Right lobe of liver (tissue), 6 donors: Measurements from ENCODE around the gene CPED1. TPM values are rescaled to one million over a fixed set of nuclear protein-coding genes. Genes with fewer than 3 reads are reported as not detected.
"Not testable (repeated sequence)": the region's sequence is repeated elsewhere in the genome, so short reads cannot be mapped to it uniquely, and the experiment has no call there.

Experiments
- ATAC-seq, 4 donors: fragments of 200-7000 bp; cut with Tn5 transposase; one replicate each; pipeline ENCODE4 v1.9.1; 2020; ENCODE audit warnings: mild to moderate bottlenecking in 4 of 4, moderate library complexity in 4 of 4
- DNase-seq, 3 donors: peaks; one replicate each; pipeline ENCODE4 v3.0.0-alpha.2; 2020
- H3K27ac ChIP-seq, 3 donors: fragments of 200-600 bp; one replicate each; pipeline ENCODE4 v1.8.0; 2022
- H3K27me3 ChIP-seq, 2 donors: fragments of 200-600 bp; one replicate each; pipeline ENCODE4 v1.8.0; 2022
- H3K36me3 ChIP-seq, 4 donors: fragments of 200-600 bp; sonication (generic) in 1 of 4; one replicate each; pipeline versions ENCODE4 v1.5.1 to v1.8.0; 2017 to 2022; ENCODE audit warnings: control low read depth in 1 of 4
- H3K4me1 ChIP-seq, 4 donors: fragments of 200-600 bp; sonication (generic) in 1 of 4; one replicate each; pipeline versions ENCODE4 v1.5.1 to v1.8.0; 2017 to 2022; ENCODE audit warnings: control low read depth in 1 of 4
- H3K4me3 ChIP-seq, 3 donors: fragments of 200-600 bp; one replicate each; pipeline ENCODE4 v1.8.0; 2022
- H3K9me3 ChIP-seq, 4 donors: fragments of 200-600 bp; sonication (generic) in 1 of 4; one replicate each; pipeline versions ENCODE4 v1.5.1 to v1.8.0; 2017 to 2022; ENCODE audit warnings: control low read depth in 1 of 4
- POLR2A ChIP-seq: fragments of 450-650 bp; IDR thresholded peaks from one replicate; pipeline ENCODE4 v1.6.1; 2017; ENCODE audit warnings: antibody characterized with exemption, mild to moderate bottlenecking
- WGBS: methylation state at CpG from one replicate; pipeline ENCODE4 v1.1.6; 2018; ENCODE audit warnings: low coverage, low lambda C conversion rate; ENCODE audit not compliant: insufficient coverage; ENCODE audit errors: missing lambda C conversion rate; 5-methylcytosine and 5-hydroxymethylcytosine counted together
- intact Hi-C, 2 donors: fragments of 100-400 bp; cut with DNase I; formaldehyde crosslinking; loops; one replicate each; pipeline versions ENCODE4 v1.11.2 to v1.14.1; 2022
- total RNA-seq, 6 experiments: library from RNA; depleted of rRNA in 2 of 6; stranded (reverse); fragments of >200 nt in 2 of 6; fragmentation: NEBNext Ultra II Directional in 3 of 6; extraction: Animal tissue kit (Norgen Biotek cat#: 25700) in 3 of 6; gene quantifications; one replicate each; pipeline versions ENCODE4 v1.1.0 to v1.2.4, GENCODE V29; 2016 to 2023
- TF ChIP-seq, protein P1 (sequence below), 4 donors: fragments of 200-600 bp in 3 of 4; fragments of 450-650 bp in 1 of 4; IDR thresholded peaks; one replicate each; pipeline versions ENCODE4 v1.5.1 to v1.8.0; 2016 to 2022; ENCODE audit warnings: antibody characterized with exemption in 4 of 4, mild to moderate bottlenecking in 2 of 4
- donor health status: DM: no; HTN: yes; CAD: no.
- donor health status: DM: no; HTN: no; CAD: no.
- donor health status: DM: no; HTN: no; CAD: no.
- donor health status: DM: no; HTN: yes; CAD: no.
- donor health status: DM: no; HTN: yes; CAD: no.

Gene CPED1
- total RNA-seq, 6 experiments from 2014 or later = 24.3 to 45.8 (median 34.9) TPM

DNA sequence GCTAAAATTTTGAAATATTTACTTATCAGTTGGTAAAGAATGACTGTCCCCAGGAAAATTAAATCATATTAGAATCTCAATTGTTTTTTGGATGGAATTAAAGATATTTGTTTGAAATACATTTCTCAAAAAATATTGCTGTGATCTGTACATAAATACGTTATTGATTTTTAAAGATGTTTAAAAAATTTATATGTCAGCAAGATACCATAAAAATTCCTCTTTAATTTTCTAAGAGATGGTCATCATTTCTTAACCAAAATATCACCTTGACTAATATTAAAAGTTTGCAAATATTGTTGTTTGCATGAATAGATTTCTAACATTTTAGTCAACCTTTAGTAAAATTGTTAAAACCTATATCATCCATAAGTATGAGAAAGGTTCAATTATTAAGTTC lies 192.8 kb downstream of the CPED1 start:
- Histone ChIP-seq H3K27me3 (no peaks in the 10 kb centered on the region), H3K36me3 (no peaks in the 10 kb centered on the region), H3K27ac (no peak overlapping the region), H3K4me3 (no peak overlapping the region), H3K4me1 (no peaks in the 10 kb centered on the region), H3K9me3 (no peaks in the 10 kb centered on the region)
- intact Hi-C loops = no loop called here
- TF ChIP-seq POLR2A = no peak
- TF ChIP-seq, protein P1, sequence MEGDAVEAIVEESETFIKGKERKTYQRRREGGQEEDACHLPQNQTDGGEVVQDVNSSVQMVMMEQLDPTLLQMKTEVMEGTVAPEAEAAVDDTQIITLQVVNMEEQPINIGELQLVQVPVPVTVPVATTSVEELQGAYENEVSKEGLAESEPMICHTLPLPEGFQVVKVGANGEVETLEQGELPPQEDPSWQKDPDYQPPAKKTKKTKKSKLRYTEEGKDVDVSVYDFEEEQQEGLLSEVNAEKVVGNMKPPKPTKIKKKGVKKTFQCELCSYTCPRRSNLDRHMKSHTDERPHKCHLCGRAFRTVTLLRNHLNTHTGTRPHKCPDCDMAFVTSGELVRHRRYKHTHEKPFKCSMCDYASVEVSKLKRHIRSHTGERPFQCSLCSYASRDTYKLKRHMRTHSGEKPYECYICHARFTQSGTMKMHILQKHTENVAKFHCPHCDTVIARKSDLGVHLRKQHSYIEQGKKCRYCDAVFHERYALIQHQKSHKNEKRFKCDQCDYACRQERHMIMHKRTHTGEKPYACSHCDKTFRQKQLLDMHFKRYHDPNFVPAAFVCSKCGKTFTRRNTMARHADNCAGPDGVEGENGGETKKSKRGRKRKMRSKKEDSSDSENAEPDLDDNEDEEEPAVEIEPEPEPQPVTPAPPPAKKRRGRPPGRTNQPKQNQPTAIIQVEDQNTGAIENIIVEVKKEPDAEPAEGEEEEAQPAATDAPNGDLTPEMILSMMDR (IDR thresholded peaks at IDR 0.05) = no peak
- ATAC-seq (no peak), DNase-seq (no peak)
- 84% methylated on average over 1 of the region's 1 CpG for WGBS

DNA sequence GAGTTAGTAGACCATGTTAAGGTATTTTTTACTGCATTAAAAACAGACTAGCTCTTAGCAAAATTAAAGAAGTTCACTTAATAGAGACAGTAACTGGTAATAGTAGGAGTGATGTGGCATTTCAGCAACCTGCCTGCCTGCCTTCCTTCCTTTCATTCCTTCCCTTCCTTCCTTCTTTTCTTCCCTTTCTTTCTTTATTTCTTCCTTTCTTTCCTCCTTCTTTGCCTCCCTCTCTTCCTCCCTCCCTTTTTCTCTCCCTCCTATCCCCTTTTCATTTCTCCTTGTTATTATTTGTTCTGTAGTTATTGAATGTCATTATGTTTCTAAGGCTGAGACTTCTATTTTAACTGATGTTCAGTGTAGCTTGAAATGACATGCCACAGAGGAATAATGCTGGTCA lies 193.8 kb downstream of the CPED1 start:
- no peak for TF ChIP-seq POLR2A
- TF ChIP-seq, protein P1 (IDR thresholded peaks at IDR 0.05) = no peak
- H3K27ac ChIP-seq = no peak overlapping the region

DNA sequence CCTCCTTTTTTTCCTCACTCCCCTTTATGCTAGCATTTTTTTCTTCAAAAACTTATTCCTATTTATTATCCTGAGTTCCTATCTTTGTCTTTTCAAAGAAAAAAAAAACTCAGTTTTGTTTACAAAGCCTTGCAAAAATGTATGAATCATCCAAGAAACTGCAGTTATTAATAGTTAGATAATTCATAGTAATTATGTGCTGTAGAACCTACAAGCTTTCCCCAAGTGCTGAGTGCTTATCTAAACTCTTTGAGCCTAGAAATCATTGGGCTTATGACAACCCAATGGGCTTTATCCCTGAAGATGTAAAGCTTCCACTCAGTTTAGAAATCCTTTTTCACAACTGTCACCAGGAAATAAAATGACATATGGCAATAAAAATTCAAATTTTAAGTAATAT lies 194.4 kb downstream of the CPED1 start:
- no peak overlapping the region for H3K4me3 ChIP-seq
- no peaks in the 10 kb centered on the region for H3K36me3 ChIP-seq
- intact Hi-C loops = no loop called here
- no peak overlapping the region for H3K27ac ChIP-seq
- TF ChIP-seq, protein P1 (IDR thresholded peaks at IDR 0.05) = no peak
- no peak for TF ChIP-seq POLR2A
- ATAC-seq (no peak), DNase-seq (no peak)
- no peaks in the 10 kb centered on the region for H3K9me3 ChIP-seq
- no peaks in the 10 kb centered on the region for H3K27me3 ChIP-seq
- H3K4me1 ChIP-seq = no peaks in the 10 kb centered on the region

More for the DNA sequence above, 193.8 kb downstream of the CPED1 start:
- Histone ChIP-seq H3K9me3 (no peaks in the 10 kb centered on the region), H3K4me1 (no peaks in the 10 kb centered on the region), H3K36me3 (no peaks in the 10 kb centered on the region), H3K27me3 (no peaks in the 10 kb centered on the region), H3K4me3 (no peak overlapping the region)
- intact Hi-C loops = no loop called here
- DNase-seq (no peak), ATAC-seq (no peak)

DNA sequence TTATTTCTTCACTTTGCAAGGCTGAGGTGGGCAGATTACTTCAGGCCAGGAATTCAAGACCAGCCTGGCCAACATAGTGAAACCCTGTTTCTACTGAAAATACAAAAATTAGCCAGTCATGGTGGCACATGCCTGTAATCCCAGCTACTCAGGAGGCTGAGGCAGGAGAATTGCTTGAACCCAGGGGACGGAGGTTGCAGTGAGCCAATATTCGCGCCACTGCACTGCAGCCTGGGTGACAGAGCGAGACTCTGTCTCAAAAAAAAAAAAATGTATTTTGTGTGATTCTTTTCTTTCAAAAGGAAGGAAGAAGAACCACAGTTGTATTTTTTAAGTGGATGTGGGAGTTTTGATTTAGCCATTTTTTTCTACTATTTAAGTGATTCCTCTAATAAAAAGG lies 195.4 kb downstream of the CPED1 start:
- H3K9me3 ChIP-seq, H3K27ac ChIP-seq, intact Hi-C loops, H3K27me3 ChIP-seq, H3K4me3 ChIP-seq, ATAC-seq, H3K4me1 ChIP-seq, DNase-seq, H3K36me3 ChIP-seq: not testable (repeated sequence)
- 98% methylated on average over 4 of the region's 4 CpGs for WGBS

DNA sequence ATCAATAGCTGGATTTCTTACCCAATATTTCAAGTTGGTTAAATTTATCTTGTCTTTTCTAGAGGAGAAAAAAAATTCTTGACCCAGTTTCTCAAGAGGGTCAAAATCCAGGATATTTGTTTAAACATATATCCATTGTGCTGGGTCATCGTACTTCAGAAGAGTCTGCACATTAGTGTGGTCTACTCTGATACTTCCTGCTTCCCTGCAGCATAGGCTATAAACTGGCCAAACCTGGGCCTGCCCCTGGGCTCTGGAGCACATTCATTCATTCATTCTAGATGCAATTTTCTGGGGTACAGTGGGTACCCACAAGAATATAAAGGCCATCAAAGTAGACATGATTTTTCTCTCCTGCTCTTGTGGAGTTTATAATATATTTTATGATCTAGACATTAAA lies 198.2 kb downstream of the CPED1 start:
- no peaks in the 10 kb centered on the region for H3K4me1 ChIP-seq
- no peak for ATAC-seq
- no peak overlapping the region for H3K4me3 ChIP-seq
- intact Hi-C loops = no loop called here
- H3K27me3 ChIP-seq = no peaks in the 10 kb centered on the region
- no peak for DNase-seq
- H3K27ac ChIP-seq = no peak overlapping the region
- H3K36me3 ChIP-seq = no peaks in the 10 kb centered on the region
- no peaks in the 10 kb centered on the region for H3K9me3 ChIP-seq
- WGBS = 47% methylated on average over 1 of the region's 1 CpG
- TF ChIP-seq, protein P1 (IDR thresholded peaks at IDR 0.05) = no peak
- TF ChIP-seq POLR2A = no peak
